Gastrocnemius medialis (tissue), 4 donors: Measurements from ENCODE around the gene WNK2.

Experiments used
- CTCF ChIP-seq, 5 experiments: fragments of 450-650 bp in 3 of 5; fragments of 200-600 bp in 2 of 5; sonication (generic) in 2 of 5; IDR thresholded peaks in 4 of 5; conservative IDR thresholded peaks in 1 of 5; 1 replicate in 4 of 5; 2 replicates in 1 of 5; pipeline ENCODE4 v1.5.1; 2016 to 2019; ENCODE audit warnings: antibody characterized with exemption in 5 of 5, mild to moderate bottlenecking in 3 of 5, moderate library complexity in 3 of 5
- POLR2A ChIP-seq, 2 donors: fragments of 450-650 bp; IDR thresholded peaks; one replicate each; pipeline ENCODE4 v1.6.1; 2017; ENCODE audit warnings: antibody characterized with exemption in 2 of 2, mild to moderate bottlenecking in 2 of 2, moderate library complexity in 2 of 2

DNA sequence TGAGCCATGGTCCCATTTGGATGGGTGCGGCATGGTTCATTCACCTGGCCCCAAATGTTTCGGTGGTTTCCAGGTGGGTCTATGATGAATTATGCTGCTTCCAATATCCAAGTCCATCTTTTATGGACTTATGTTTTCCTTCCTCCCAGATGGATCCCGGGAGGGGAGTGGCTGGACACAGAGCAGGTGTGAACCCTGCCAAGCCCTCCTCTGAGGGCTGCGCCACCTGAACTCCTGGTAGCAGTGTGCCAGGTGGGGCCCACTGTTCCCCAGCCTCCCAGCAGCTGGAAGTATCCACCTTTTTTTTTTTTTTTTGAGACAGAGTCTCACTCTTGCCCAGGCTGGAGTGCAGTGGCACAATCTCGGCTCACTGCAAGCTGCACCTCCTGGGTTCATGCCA is 42.9 kb downstream of the WNK2 start:
- TF ChIP-seq CTCF (IDR thresholded peaks at IDR 0.05 in 4 of 5, conservative IDR thresholded peaks at IDR 0.05 in 1 of 5) (no peak), POLR2A (IDR thresholded peaks at IDR 0.05) (no peak)
